ENCODE data around the gene RNF168. TPM values are rescaled to one million over a fixed set of nuclear protein-coding genes. Genes with fewer than 3 reads are reported as not detected.

The RNF168 gene
- polyA plus RNA-seq, 5 donors = 14.1 to 17.9 (median 16.8) TPM

Other genes with a start within 250 kb of the RNF168 start
- gene PCYT1A, start 216.0 kb downstream of the RNF168 start, polyA plus RNA-seq (ENCODE audit: insufficient read depth in 1 of 5, insufficient read length in 5 of 5, low replicate concordance in 1 of 5) = 10 to 100 TPM; 35.1 to 40.9 (median 40.4) TPM
- 10 to 100 TPM; 26.0 to 31.6 (median 27.2) TPM for gene DYNLT2B, start 185.5 kb downstream of the RNF168 start, polyA plus RNA-seq (ENCODE audit: insufficient read depth in 1 of 5, insufficient read length in 5 of 5, low replicate concordance in 1 of 5)
- under 1 TPM; 0.28 to 0.39 (median 0.35) TPM for gene TM4SF19, start 165.4 kb downstream of the RNF168 start, polyA plus RNA-seq (ENCODE audit: insufficient read depth in 1 of 5, insufficient read length in 5 of 5, low replicate concordance in 1 of 5)
- 10 to 100 TPM; 21.8 to 44.1 (median 37.7) TPM for gene UBXN7, start 71.3 kb downstream of the RNF168 start, polyA plus RNA-seq (ENCODE audit: insufficient read depth in 1 of 5, insufficient read length in 5 of 5, low replicate concordance in 1 of 5)
- under 1 TPM in 3 of 5 donors, not detected in 2; 0.06 to 0.17 (median 0.09) TPM for gene SMCO1, start 11.6 kb upstream of the RNF168 start, polyA plus RNA-seq (ENCODE audit: insufficient read depth in 1 of 5, insufficient read length in 5 of 5, low replicate concordance in 1 of 5)
- 10 to 100 TPM; 14.6 to 19.6 (median 16.6) TPM for gene WDR53, start 64.8 kb upstream of the RNF168 start, polyA plus RNA-seq (ENCODE audit: insufficient read depth in 1 of 5, insufficient read length in 5 of 5, low replicate concordance in 1 of 5)
- gene FBXO45, start 64.9 kb upstream of the RNF168 start, polyA plus RNA-seq (ENCODE audit: insufficient read depth in 1 of 5, insufficient read length in 5 of 5, low replicate concordance in 1 of 5) = 10 to 100 TPM; 13.3 to 18.5 (median 14.5) TPM
- 10 to 100 TPM in 1 of 5 donors, 1 to 10 TPM in 4; 5.3 to 10.4 (median 6.1) TPM for gene NRROS, start 135.9 kb upstream of the RNF168 start, polyA plus RNA-seq (ENCODE audit: insufficient read depth in 1 of 5, insufficient read length in 5 of 5, low replicate concordance in 1 of 5)
- gene CEP19, start 208.5 kb upstream of the RNF168 start, polyA plus RNA-seq (ENCODE audit: insufficient read depth in 1 of 5, insufficient read length in 5 of 5, low replicate concordance in 1 of 5) = 1 to 10 TPM; 3.0 to 5.8 (median 4.0) TPM
- gene PIGX, start 208.6 kb upstream of the RNF168 start, polyA plus RNA-seq (ENCODE audit: insufficient read depth in 1 of 5, insufficient read length in 5 of 5, low replicate concordance in 1 of 5) = 10 to 100 TPM; 21.5 to 29.1 (median 25.8) TPM
- 10 to 100 TPM; 46.7 to 71.8 (median 64.5) TPM for gene PAK2, start 236.1 kb upstream of the RNF168 start, polyA plus RNA-seq (ENCODE audit: insufficient read depth in 1 of 5, insufficient read length in 5 of 5, low replicate concordance in 1 of 5)